Lower lobe of right lung (tissue), 2 donors: ENCODE results near the gene CRADD. TPM values are rescaled to one million over a fixed set of nuclear protein-coding genes. Genes with fewer than 3 reads are reported as not detected.

Experiments
- ATAC-seq, 2 donors: fragments of 200-7000 bp; cut with Tn5 transposase; one replicate each; pipeline ENCODE4 v1.9.1; 2020 to 2022; ENCODE audit warnings: mild to moderate bottlenecking in 2 of 2, moderate library complexity in 2 of 2
- DNase-seq: peaks from one replicate; pipeline ENCODE4 v3.0.0-alpha.2; 2020
- H3K27ac ChIP-seq: fragments of 200-600 bp; one replicate; pipeline ENCODE4 v1.8.0; 2022
- H3K27me3 ChIP-seq: fragments of 200-600 bp; one replicate; pipeline ENCODE4 v1.8.0; 2022; ENCODE audit warnings: low read depth
- H3K36me3 ChIP-seq: fragments of 200-600 bp; one replicate; pipeline ENCODE4 v1.8.0; 2022; ENCODE audit warnings: mild to moderate bottlenecking
- H3K4me1 ChIP-seq: fragments of 200-600 bp; one replicate; pipeline ENCODE4 v1.8.0; 2022
- H3K4me3 ChIP-seq: fragments of 200-600 bp; one replicate; pipeline ENCODE4 v1.8.0; 2022; ENCODE audit warnings: mild to moderate bottlenecking
- H3K9me3 ChIP-seq: fragments of 200-600 bp; one replicate; pipeline ENCODE4 v1.8.0; 2022
- CTCF ChIP-seq: fragments of 200-600 bp; IDR thresholded peaks from one replicate; pipeline ENCODE4 v1.8.0; 2022; ENCODE audit warnings: antibody characterized with exemption, mild to moderate bottlenecking
- intact Hi-C: fragments of 100-400 bp; cut with DNase I; formaldehyde crosslinking; loops from one replicate; pipeline ENCODE4 v1.11.0; 2022
- total RNA-seq: library from RNA; stranded (reverse); fragmentation: NEBNext Ultra II Directional; extraction: Animal tissue kit (Norgen Biotek cat#: 25700); gene quantifications from one replicate; pipeline ENCODE4 v1.2.1, GENCODE V29; 2021
- donor health status: DM: no; HTN: yes; CAD: no; lungs with severe emphysema.

Gene CRADD
- total RNA-seq, 1 donor from 2014 or later = 16.5 TPM

GRCh38 chr12:93857991-93858447 is 180.8 kb downstream of the CRADD start:
- peaks cover 5% of the 10 kb centered on the region for H3K4me1 ChIP-seq
- no peaks in the 10 kb centered on the region for H3K27me3 ChIP-seq
- no peak for ATAC-seq
- no peaks in the 10 kb centered on the region for H3K36me3 ChIP-seq
- H3K9me3 ChIP-seq = no peaks in the 10 kb centered on the region
- no peak overlapping the region for H3K4me3 ChIP-seq
- TF ChIP-seq CTCF = no peak
- no peak for DNase-seq
- no peak overlapping the region for H3K27ac ChIP-seq
- intact Hi-C loops = no loop called here

- intact Hi-C loops = no loop called here
Measured at GRCh38 chr12:93860668-93861373, 183.6 kb downstream of the CRADD start.

GRCh38 chr12:93862424-93862823 is 185.2 kb downstream of the CRADD start:
- TF ChIP-seq CTCF = no peak
- no peak overlapping the region for H3K4me3 ChIP-seq
- no peaks in the 10 kb centered on the region for H3K36me3 ChIP-seq
- ATAC-seq (no peak), DNase-seq (no peak)
- no peak overlapping the region for H3K27ac ChIP-seq
- no peaks in the 10 kb centered on the region for H3K27me3 ChIP-seq
- peaks cover 21% of the 10 kb centered on the region for H3K9me3 ChIP-seq
- intact Hi-C loops = no loop called here
- H3K4me1 ChIP-seq = peaks cover 5% of the 10 kb centered on the region

More at GRCh38 chr12:93860668-93861373, 183.6 kb downstream of the CRADD start:
- Histone ChIP-seq H3K4me1 (peaks cover 5% of the 10 kb centered on the region), H3K27ac (no peak overlapping the region), H3K27me3 (no peaks in the 10 kb centered on the region), H3K36me3 (no peaks in the 10 kb centered on the region), H3K9me3 (peaks cover 9% of the 10 kb centered on the region), H3K4me3 (no peak overlapping the region)
- TF ChIP-seq CTCF = no peak
- no peak for ATAC-seq
- no peak for DNase-seq

- no peak overlapping the region for H3K4me3 ChIP-seq
- H3K36me3 ChIP-seq = no peaks in the 10 kb centered on the region
- intact Hi-C loops = no loop called here
- no peaks in the 10 kb centered on the region for H3K27me3 ChIP-seq
- ATAC-seq (no peak), DNase-seq (no peak)
- no peak for TF ChIP-seq CTCF
- peaks cover 21% of the 10 kb centered on the region for H3K9me3 ChIP-seq
- no peak overlapping the region for H3K27ac ChIP-seq
- no peaks in the 10 kb centered on the region for H3K4me1 ChIP-seq
Measured at GRCh38 chr12:93865751-93866150, 188.6 kb downstream of the CRADD start.

- ATAC-seq (peak in 1 of 2 donors; percentile 30), DNase-seq (no peak)
- intact Hi-C loops = no loop called here
- no peak overlapping the region for H3K27ac ChIP-seq
- H3K36me3 ChIP-seq = no peaks in the 10 kb centered on the region
- no peaks in the 10 kb centered on the region for H3K4me1 ChIP-seq
- H3K9me3 ChIP-seq = peaks cover 40% of the 10 kb centered on the region
- H3K4me3 ChIP-seq = no peak overlapping the region
- H3K27me3 ChIP-seq = no peaks in the 10 kb centered on the region
- TF ChIP-seq CTCF = no peak
Measured at GRCh38 chr12:93868771-93869170, 191.6 kb downstream of the CRADD start.
